Activated CD4-positive, alpha-beta T cell treated with anti-CD3 and anti-CD28 coated beads, Interleukin-2, Interleukin-4, amounts not matched to agents 100 ng/mL and 50 ng/mL, durations not matched to agents 16 hours and 8 hours (primary cell): ENCODE data around the gene EPB41L4B.

Experiments used
- DNase-seq: peaks from one replicate; pipeline ENCODE4 v3.0.0-alpha.2; 2020; ENCODE audit warnings: low spot score

The EPB41L4B gene

DNA sequence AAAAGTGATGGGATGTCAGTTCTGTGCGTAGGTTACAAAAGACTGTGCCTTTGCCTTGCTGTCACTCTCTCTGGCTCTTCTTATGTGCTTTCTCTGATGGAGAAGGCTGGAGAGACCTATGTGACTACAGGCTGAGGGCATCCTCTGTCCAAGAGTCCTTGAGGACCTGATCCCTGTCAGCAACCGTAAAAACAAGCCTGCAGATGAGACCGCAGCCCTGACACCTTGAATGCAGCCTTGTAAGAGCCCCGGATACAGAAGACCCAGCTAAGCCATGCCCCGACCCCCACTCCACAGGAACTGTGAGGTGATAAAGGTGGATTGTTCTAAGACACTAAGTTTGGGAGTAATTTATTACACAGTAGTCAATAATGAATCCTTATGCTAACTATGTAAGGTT, 121.2 kb downstream of the EPB41L4B start:
- no peak for DNase-seq

DNA sequence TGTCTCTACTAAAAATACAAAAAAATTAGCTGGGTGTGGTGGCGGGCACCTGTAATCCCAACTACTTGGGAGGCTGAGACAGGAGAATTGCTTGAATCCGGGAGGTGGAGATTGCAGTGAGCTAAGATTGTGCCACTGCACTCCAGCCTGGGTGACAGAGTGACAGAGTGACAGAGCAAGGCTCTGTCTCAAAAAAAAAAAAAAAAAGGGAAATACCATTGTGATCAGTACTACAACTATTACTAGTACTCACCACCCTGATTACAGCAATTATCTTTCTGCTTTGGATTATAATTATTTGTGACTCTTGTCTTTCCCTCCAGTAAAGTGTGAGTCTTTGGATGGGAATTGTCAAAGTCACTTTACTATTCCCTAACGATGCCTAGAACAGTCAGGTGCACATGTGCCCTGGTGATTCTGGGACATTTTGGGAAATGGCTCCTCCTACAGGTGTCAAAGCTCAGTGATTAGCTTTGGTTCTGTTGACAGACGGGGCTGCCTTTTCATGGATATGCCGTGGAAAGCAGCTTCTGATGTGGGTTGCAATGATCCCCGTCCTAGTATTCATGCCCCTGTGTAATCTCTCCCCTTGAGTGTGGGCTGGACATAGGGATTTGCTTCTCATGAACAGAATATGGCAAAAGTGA, 122.0 kb downstream of the EPB41L4B start:
- DNase-seq = peak; percentile 3

DNA sequence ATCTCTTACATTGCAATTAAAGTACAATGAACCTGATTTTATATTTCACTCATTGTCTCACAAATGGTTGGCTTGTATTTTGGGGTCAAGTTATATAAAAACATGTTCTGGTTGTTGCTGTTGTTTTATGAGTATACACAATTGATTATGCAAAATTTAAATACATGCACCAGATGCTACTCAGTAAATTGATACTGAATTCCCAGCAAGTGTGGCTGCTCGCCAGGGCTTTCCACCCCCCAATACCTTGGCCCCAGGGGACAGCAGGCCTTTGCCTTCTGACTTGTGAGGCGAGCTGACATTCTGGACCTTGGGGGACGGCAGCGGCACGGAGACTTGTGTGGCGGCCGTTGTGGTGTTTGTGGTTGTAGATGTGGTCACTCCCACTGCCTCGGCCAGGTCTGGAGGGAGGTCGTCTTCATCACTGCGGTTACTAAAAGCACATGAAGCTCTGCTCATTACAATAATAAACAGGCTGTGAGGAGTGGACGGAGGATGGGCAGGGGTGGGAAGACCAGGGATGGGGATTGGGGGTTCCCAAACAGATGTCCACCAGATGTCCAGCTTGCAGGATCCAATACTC, 126.8 kb downstream of the EPB41L4B start:
- no peak for DNase-seq

DNA sequence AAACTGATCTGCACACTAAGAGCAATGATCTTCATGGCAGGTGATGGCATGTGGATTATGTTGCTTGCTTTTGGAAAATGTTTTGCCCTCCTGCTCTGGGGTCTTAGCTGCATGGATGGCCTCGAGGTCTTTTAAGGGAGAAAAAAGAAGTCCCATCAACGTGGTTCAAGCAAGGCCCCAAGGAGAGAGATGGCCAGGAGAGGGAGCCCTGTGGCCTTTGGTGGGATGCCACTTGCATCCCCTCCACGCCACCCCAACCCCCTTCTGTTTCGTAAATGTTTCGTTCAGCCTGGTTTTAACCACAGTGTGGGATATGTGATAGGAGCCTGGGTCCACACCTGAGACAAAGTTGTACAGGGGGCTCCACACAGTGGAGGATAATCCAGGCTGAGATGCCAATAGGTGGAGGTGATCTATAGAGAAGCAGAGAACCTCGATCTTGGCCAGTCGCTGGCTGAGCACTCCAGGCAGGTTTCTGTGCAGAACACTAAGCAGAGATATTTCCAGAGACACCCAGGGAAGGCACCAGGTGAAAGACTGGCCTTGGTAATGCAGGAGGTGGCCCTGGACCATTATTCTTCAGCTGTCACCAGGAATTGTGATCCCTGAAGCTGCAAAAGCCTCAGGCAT, 128.0 kb downstream of the EPB41L4B start:
- no peak for DNase-seq

DNA sequence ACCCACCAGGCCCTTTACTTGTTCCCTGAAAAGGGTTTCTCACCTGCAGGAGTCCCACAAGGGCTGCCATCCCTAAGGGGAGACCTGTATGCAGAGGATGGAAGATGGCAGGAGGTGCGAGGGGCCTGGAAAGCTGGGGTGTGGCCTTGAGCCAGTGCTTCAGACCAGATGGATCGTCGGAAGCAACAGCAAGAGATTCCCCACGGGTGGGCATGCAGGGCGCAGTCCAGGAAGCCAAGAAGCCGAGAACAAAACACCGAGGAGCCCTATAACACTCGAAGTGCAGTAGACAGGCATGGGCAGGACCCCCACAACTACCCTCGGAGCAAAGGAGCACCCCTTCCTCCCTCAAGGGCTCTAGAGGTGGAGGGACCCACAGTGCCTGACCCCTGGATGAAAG, 129.1 kb downstream of the EPB41L4B start:
- DNase-seq = no peak

DNA sequence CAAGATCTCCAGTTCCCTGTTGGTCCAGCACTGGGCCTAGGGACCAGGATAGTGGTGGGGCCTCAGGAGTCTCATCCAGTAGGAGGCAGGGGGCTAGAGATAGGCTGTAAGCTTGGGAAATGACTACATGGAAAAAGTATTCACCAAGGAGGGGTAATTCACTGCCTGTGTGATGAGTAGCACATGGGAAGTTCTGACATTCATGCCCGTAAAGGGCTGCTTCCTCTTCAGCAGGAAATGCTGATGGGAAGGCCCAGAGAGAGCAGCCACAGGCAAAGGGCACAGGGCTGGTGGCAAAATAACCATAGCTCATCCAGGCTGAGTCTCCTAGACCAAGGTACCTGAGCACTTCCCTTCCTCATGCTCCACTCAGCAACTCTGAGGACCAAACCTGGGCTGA, 130.7 kb downstream of the EPB41L4B start:
- no peak for DNase-seq

DNA sequence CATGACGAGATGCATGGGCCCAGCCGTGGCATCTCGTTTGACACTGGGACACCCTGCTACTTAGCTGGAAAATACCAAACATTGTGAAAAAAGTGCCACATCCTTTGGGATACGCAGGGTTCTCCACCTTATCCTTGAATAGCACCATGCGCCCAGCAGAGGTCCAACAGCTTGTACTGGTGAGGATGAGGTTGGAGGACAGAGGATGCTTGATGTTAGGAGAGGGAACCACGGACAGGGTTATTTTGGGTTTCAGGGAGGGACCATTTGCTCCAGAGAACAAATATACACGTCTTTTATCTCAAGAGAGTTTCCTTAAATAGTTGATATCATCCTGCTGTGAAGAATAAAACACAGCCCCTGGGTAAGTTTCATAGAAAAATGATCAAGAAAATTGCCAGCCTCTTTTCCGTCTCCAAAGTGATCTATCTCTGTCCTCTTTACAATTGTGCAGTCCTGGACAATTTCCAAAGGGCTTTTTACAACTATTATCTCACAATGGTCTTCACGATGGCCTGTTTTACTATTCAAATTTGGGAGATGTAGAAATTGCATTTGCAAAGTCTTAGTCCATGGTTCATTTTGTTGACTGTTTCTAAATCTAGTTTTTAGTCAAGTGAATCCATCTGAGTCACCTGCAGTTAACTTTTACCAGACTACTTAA, 133.9 kb downstream of the EPB41L4B start:
- DNase-seq = no peak

DNA sequence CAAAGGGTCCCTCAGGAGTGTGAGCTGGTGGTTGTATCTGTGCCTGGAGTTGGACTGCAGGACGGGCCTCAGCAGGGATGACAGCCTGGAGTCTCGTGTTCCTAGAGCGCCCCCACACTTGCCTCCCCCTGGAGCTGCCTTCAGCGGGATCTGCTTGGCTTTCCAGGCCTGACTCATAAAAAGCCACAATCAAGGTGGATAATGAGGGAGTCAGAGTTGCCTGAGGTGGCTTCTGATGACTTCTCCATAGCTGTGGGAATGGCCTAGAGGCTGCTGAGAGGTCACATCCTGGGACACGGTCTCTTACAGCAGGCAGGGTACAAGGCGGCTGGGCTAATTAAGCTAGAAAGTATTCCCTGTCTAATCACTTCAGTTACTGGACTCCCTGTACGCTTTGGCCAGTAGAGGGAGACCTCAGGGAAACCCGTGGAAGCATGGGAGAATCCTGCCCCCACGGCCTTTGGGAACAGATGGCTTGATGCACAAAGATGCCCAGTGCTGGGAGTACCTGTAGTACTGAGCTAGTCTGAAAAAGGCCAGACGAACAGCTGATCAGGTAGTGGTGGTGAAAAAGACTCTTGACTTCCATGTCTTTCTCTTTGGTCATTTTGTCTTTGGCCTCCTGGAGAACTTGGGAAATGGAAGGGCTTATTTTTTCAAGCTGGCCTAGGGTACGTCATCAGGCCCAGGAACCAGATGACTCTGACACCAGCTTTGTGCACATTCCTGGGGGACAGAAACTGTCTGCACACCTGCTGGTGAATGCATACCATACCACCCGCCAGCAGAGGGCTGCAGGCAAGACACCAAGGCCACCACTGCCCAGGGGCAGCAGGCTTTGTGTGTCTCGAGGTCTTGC, 137.7 kb downstream of the EPB41L4B start:
- DNase-seq = peak; percentile 11

DNA sequence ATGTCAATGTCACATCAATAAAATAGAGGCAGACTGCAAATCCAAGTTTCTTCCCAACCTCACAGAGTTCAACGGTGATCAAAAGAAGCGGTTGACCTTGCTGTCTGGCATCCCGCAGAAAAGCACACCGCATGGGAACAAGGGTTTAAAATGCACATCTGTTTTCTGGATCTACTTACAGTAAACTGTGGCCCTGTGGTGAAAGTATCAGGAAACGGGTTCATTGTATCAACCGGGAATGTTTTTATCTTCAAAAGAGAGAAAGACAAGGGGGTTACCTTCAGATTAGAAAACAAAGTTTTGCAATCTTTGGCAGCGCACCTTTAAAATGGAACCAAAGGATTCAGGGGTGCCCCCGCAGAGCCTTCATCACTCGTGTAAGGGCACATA, 138.3 kb downstream of the EPB41L4B start:
- DNase-seq = no peak

DNA sequence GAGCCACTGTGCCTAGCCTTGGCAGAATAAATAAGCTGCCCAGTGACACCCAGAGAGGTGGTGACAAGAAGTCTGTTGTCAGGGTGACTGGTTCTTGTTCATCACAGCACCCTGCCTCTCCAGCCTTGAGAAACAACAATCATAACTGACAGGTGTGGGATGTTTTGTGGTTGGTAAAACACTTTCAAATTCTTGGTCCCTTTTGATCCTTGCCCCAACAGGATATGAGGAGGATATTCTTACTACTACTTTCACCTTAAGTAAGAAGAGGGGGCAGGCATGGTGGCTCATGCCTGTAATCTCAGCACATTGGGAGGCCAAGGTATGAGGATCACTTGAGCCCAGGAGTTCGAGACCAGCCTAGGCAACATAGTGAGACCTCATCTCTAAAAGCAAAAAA, 139.6 kb downstream of the EPB41L4B start:
- DNase-seq = peak; percentile 77

DNA sequence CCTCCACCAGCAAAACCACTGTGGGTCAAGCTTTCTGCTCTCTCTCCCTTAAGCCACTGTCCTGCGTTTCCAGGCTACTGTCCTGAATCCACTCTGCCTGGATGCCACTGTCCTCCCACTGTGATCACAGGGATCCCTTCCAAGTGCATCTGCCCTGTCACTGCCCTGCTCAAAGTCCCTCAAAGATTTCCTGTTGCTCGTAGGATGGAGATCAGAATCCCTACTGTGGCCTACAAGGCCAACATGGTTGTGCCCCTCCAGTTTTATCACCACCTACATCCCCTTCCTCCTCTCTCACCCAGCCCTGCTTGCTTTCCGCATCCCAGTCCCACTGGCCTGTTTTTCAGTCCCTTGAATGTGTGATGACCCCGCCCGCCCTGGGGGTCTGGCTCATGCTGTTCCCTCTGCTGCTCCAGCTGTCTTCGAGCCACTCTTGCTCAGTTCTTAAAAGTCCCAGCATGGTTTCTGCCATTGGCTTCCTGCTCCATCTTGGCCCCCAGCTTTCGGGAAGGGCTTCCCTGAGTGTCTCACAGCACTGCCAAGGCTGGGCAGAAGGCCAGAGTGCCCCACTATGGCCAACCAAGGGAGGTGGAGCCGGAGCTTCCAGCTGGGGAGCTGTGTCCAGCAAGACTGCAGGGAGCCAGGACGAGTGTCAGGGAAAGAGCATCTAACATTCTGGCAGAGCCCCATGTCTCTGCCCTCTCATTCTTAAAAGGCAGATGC, 140.9 kb downstream of the EPB41L4B start:
- no peak for DNase-seq

DNA sequence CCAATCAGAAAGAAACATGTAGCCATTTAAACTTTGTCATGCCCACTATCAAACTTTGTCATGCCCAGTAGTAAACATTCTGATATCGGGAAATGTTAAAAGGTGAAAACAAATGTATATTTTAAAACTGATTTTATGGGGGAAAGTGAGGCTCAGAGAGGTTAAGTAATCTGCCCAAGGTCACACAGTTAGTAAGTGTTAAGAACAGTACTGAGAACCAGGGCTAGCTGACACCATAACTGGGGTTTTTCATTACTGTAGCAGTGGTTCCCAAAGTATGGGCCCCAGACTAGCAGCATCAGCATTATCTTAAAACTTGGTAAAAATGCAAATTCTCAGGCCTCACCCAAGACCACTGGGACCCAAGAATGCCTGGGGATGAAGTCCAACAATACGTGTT, 143.9 kb downstream of the EPB41L4B start:
- DNase-seq = no peak

DNA sequence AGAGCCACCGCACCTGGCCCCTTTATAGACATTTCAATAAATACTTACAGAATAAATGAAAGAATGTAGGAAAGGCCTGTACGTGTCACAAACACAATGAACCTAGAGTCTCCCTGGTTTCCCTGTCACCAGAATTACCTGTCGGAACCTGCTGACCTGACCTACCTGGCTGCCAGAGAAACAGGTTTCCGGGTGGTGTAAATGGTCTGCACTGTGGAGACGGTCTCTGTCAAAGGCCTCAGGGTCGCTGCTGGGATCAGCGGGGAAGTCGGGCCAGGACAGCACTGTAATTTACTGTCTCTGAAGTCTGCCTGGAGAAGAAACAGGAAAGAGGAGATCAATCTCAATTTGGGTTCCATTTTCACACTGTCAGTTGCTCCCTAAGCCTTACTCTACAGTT, 144.5 kb downstream of the EPB41L4B start:
- no peak for DNase-seq

DNA sequence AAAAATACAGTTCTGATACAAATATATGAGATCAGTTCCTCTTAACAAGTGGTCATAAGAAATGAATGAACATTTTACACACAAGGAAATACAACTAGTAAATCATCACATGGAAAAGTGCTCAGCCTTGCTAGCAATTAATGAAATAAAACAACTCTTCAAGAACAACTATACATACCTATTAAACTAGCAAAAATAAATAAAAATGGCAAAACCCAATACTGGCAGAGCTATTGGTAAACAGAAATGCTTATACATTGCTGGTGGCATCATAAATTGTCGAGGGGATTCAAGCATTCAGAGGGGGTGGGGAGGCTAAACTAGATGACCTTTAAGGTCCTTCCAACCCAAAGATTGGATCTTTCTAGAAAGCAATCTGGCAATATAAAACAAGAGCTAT, 147.9 kb downstream of the EPB41L4B start:
- no peak for DNase-seq

DNA sequence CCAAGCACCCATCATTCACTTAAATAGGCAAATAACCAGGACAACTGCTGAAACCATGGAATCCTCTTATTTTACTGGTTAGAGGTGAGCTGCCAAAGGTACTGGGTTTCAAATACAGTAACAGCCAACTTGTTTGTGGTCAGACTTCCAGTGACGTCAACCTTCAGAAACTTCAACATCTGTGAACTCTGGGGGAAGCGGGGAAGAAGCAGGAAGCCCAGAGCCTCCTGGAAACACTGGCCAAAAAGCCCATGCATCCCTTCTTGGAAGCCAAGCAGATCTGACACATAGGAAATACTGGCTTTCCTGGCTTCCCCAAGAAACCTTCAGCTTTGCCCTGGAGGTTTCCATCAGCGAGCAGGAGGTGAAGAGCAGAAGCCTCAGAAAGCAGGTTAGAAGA, 148.9 kb downstream of the EPB41L4B start:
- no peak for DNase-seq

DNA sequence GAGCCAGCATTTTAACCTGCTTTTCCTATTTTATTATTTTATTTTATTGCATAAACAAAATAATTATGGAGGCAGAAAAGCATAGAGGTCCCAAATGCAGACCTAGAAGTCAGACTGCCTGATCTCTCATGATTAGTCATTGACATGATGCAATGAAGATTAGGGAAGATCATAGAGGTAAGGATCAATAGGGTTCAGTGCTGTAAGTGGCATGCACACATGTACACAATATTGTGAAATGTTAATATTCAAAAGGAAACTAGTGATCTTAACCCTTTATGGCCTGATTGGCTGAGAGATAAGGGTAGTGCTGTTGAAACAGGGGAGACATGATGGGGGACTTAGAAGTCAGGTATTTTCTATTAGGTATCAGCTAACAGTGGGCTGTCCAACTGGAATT, 152.7 kb downstream of the EPB41L4B start:
- DNase-seq = peak; percentile 42

DNA sequence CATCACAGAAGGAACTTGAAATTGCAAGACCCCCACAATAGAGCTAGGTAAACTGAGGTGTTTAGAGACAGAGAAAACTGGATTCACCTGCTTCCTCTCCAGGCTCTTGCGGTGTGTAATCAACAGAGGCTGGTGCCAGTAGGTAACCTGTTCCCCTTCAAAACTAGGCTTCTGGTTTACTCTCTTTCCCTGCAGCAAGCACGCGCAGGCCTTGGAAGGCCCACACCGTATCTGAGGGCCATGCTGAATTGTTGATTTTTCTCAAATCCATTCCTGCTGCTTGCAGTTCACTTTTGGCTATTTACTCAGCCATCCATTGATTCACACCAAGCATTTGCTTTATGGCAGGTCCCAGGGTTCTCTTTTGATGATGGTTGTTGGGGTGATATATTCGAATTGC, 153.1 kb downstream of the EPB41L4B start:
- DNase-seq = no peak

DNA sequence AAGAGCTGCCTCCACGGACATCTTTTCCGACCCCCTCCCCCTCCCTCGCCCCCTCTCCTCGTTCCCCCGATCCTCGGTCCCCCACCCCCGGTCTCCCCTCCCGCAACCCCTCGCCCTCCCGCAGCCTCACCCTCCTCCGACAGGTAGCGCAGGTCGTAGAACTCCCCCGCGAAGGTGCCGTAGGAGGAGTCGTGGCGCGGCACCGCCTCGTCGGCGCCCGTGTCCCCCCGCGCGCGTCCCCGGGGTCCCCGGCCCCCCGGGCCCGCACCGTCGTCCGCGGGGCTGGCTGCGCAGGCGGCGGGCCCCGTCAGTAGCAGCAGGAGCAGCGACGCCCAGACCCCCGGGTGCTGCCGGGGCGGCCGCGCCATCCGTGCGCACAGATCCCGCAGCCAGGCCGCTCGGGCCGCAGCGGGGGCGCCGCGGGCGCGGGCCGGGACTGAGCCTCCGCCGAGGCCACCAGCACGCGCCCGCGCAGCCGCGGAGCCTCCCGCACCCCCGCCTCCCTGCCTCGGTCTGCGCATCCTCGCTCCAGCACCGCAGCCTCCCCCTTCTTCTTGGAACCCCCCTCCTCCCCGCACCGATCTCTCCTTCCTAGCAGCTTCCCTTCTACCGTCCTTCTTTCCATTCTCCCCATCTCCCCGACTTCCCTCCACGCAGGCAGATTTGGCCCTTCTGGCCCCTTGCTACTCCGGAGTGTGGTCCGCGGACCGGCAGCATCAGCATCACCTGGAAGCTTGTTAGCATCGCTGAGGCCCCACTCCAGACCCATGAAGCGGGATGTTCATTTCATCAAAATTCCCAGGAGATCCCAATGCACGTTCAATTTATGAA, 153.9 kb downstream of the EPB41L4B start, which contains the start of gene FRRS1L:
TSS of gene FRRS1L (minus strand) at position 479 of the 831 bp plus-strand sequence. CDS start at position 368, 111 bp downstream.
- no peak for DNase-seq

DNA sequence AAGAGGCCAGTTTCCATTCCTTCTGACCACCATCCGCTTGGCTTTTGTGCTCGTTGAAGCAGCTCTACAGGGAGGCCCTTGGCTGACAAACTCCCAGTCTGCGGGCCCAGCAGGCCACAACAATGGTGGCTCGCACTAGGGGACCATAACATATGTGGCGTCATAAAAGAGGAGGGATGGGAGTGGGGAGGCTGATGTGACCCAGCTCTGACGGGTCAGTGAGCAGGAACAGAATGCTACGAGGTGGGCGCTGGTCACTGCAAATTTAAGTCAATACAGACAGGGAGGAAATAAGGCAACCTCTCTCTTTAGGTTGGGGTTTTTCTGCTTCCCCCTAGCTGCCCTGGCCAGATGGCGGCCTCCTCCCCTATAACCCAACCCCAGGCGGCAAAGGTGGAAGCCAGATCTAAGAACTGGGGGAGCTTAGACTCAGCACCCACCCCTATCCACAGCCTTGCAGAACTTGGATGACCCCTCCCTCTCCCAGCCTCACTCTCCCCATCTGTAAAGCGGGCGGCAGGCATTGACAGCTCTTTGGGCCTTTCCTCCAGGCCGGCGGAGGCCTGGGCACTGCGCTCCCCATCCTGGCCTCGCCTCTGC, 154.6 kb downstream of the EPB41L4B start:
- DNase-seq = no peak

DNA sequence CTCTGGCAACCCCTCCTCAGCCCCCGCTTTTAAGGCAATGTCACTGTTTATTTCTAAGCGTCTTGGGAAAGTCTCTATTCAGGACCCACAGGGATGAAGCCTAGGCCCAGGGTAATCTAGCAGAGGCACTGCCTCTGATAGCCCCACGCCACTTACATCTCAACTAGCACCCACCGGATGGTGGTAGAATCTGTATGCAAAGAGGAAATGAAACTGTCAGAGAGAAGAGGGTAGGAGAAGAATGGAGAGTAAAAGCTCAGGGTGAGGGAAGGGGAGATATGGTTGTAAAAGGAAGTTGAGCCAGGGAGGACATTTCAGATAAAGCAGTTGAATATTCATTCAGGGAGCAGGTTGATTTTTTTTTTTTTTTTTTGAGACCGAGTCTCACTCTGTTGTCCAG, 156.8 kb downstream of the EPB41L4B start:
- no peak for DNase-seq
